ENCODE results near the gene ARRDC5.

ARRDC5 gene

GRCh38 chr19:4916292-4917082 lies 13.8 kb upstream of the ARRDC5 start:
- ATAC-seq (replicated peaks) (peak; percentile 77 to 80), DNase-seq (peak; percentile 30)
- Mint-ChIP-seq H3K27me3 (no peaks in the 10 kb centered on the region), H3K9me3 (no peaks in the 10 kb centered on the region), H3K27ac (peak overlapping the region; percentile 96), H3K4me3 (peak overlapping the region; percentile 94 to 99), H3K4me1 (peaks cover 33 to 59% of the 10 kb centered on the region in 2 donors), H3K36me3 (peaks cover 34 to 49% of the 10 kb centered on the region in 2 donors)

GRCh38 chr19:4914736-4915501 lies 12.2 kb upstream of the ARRDC5 start:
- H3K4me3 Mint-ChIP-seq = peak overlapping the region; percentile 94 to 99
- H3K4me1 Mint-ChIP-seq = peaks cover 40 to 69% of the 10 kb centered on the region in 2 donors
- DNase-seq (no peak), ATAC-seq (replicated peaks) (peak; percentile 35 to 45)
- H3K27me3 Mint-ChIP-seq = no peaks in the 10 kb centered on the region
- H3K36me3 Mint-ChIP-seq = peaks cover 32 to 43% of the 10 kb centered on the region in 2 donors
- H3K27ac Mint-ChIP-seq = peak overlapping the region; percentile 49
- no peaks in the 10 kb centered on the region for H3K9me3 Mint-ChIP-seq

- no peak overlapping the region for H3K27ac Mint-ChIP-seq
- peaks cover 40 to 69% of the 10 kb centered on the region in 2 donors for H3K4me1 Mint-ChIP-seq
- H3K27me3 Mint-ChIP-seq = no peaks in the 10 kb centered on the region
- H3K4me3 Mint-ChIP-seq = peak overlapping the region; percentile 94 to 99
- H3K9me3 Mint-ChIP-seq = no peaks in the 10 kb centered on the region
- DNase-seq (no peak), ATAC-seq (replicated peaks) (no peak)
- peaks cover 29 to 40% of the 10 kb centered on the region in 2 donors for H3K36me3 Mint-ChIP-seq
Observed at GRCh38 chr19:4913996-4914735, 11.5 kb upstream of the ARRDC5 start.

GRCh38 chr19:4911786-4912672 lies 9.3 kb upstream of the ARRDC5 start:
- DNase-seq = peak; percentile 43
- H3K27ac Mint-ChIP-seq = peak overlapping the region; percentile 60
- H3K4me3 Mint-ChIP-seq = peak overlapping the region; percentile 80 to 83
- H3K27me3 Mint-ChIP-seq = no peaks in the 10 kb centered on the region
- H3K4me1 Mint-ChIP-seq = peaks cover 46 to 74% of the 10 kb centered on the region in 2 donors
- H3K9me3 Mint-ChIP-seq = no peaks in the 10 kb centered on the region
- H3K36me3 Mint-ChIP-seq = peaks cover 29 to 38% of the 10 kb centered on the region in 2 donors
- peak; percentile 30 to 33 for ATAC-seq (replicated peaks)

GRCh38 chr19:4911314-4911713 lies 8.6 kb upstream of the ARRDC5 start:
- Mint-ChIP-seq H3K36me3 (peaks cover 25 to 33% of the 10 kb centered on the region in 2 donors), H3K4me3 (peak overlapping the region; percentile 83 to 84), H3K4me1 (peaks cover 42 to 69% of the 10 kb centered on the region in 2 donors), H3K27me3 (no peaks in the 10 kb centered on the region), H3K9me3 (no peaks in the 10 kb centered on the region), H3K27ac (peak overlapping the region; percentile 60)
- no peak for ATAC-seq (replicated peaks)
- DNase-seq = no peak

- peak overlapping the region; percentile 56 for H3K27ac Mint-ChIP-seq
- H3K4me1 Mint-ChIP-seq = peaks cover 43 to 68% of the 10 kb centered on the region in 2 donors
- H3K9me3 Mint-ChIP-seq = no peaks in the 10 kb centered on the region
- no peak for ATAC-seq (replicated peaks)
- DNase-seq = no peak
- H3K36me3 Mint-ChIP-seq = peaks cover 23 to 33% of the 10 kb centered on the region in 2 donors
- no peaks in the 10 kb centered on the region for H3K27me3 Mint-ChIP-seq
- peak overlapping the region; percentile 83 to 84 for H3K4me3 Mint-ChIP-seq
Observed at GRCh38 chr19:4910594-4911281, 8.0 kb upstream of the ARRDC5 start.

GRCh38 chr19:4909897-4910593 lies 7.3 kb upstream of the ARRDC5 start:
- ATAC-seq (replicated peaks) (peak; percentile 90 to 93), DNase-seq (peak; percentile 87)
- H3K36me3 Mint-ChIP-seq = peaks cover 23 to 28% of the 10 kb centered on the region in 2 donors
- peaks cover 42 to 61% of the 10 kb centered on the region in 2 donors for H3K4me1 Mint-ChIP-seq
- H3K9me3 Mint-ChIP-seq = no peaks in the 10 kb centered on the region
- H3K27ac Mint-ChIP-seq = peak overlapping the region; percentile 56
- peak overlapping the region; percentile 83 to 84 for H3K4me3 Mint-ChIP-seq
- no peaks in the 10 kb centered on the region for H3K27me3 Mint-ChIP-seq

- H3K4me1 Mint-ChIP-seq = peaks cover 35 to 54% of the 10 kb centered on the region in 2 donors
- ATAC-seq (replicated peaks) = peak; percentile 56 to 60
- peak within 1 kb of the TSS; percentile 83 to 84 for H3K4me3 Mint-ChIP-seq
- DNase-seq = peak; percentile 56
- peak within 1 kb of the TSS; percentile 81 for H3K27ac Mint-ChIP-seq
- peaks cover 20 to 21% of the 10 kb centered on the region in 2 donors for H3K36me3 Mint-ChIP-seq
- no peaks in the 10 kb centered on the region for H3K27me3 Mint-ChIP-seq
- H3K9me3 Mint-ChIP-seq = no peaks in the 10 kb centered on the region
Observed at GRCh38 chr19:4909156-4909896, 6.6 kb upstream of the ARRDC5 start, which contains the start of gene UHRF1. Gene UHRF1, plus strand, starts transcription at chr19:4909501. Its CDS starts 1,385 bp downstream, at chr19:4910886.

- H3K27ac Mint-ChIP-seq = no peak overlapping the region
- ATAC-seq (replicated peaks) = no peak
- DNase-seq = no peak
- no peaks in the 10 kb centered on the region for H3K9me3 Mint-ChIP-seq
- H3K36me3 Mint-ChIP-seq = peaks cover 15 to 16% of the 10 kb centered on the region in 2 donors
- H3K27me3 Mint-ChIP-seq = no peaks in the 10 kb centered on the region
- peak overlapping the region; percentile 73 to 83 for H3K4me3 Mint-ChIP-seq
- H3K4me1 Mint-ChIP-seq = peaks cover 30 to 48% of the 10 kb centered on the region in 2 donors
Observed at GRCh38 chr19:4908781-4909155, 6.1 kb upstream of the ARRDC5 start.

- Mint-ChIP-seq H3K27ac (no peak overlapping the region), H3K27me3 (no peaks in the 10 kb centered on the region), H3K9me3 (no peaks in the 10 kb centered on the region), H3K4me3 (peak overlapping the region; percentile 73 to 83), H3K36me3 (peaks cover 15 to 16% of the 10 kb centered on the region in 2 donors), H3K4me1 (peaks cover 30 to 44% of the 10 kb centered on the region in 2 donors)
- ATAC-seq (replicated peaks) = no peak
- no peak for DNase-seq
Observed at GRCh38 chr19:4908360-4908759, 5.7 kb upstream of the ARRDC5 start.

GRCh38 chr19:4906963-4907362 lies 4.3 kb upstream of the ARRDC5 start:
- H3K9me3 Mint-ChIP-seq = no peaks in the 10 kb centered on the region
- H3K36me3 Mint-ChIP-seq = peaks cover 10 to 11% of the 10 kb centered on the region in 2 donors
- ATAC-seq (replicated peaks) (no peak), DNase-seq (no peak)
- H3K4me1 Mint-ChIP-seq = peaks cover 21 to 39% of the 10 kb centered on the region in 2 donors
- H3K27ac Mint-ChIP-seq = no peak overlapping the region
- H3K27me3 Mint-ChIP-seq = no peaks in the 10 kb centered on the region
- no peak overlapping the region for H3K4me3 Mint-ChIP-seq

- H3K9me3 Mint-ChIP-seq = no peaks in the 10 kb centered on the region
- H3K4me3 Mint-ChIP-seq = no peak overlapping the region
- no peak for DNase-seq
- H3K36me3 Mint-ChIP-seq = peaks cover 4% of the 10 kb centered on the region in 2 donors
- H3K4me1 Mint-ChIP-seq = peaks cover 12 to 29% of the 10 kb centered on the region in 2 donors
- no peaks in the 10 kb centered on the region for H3K27me3 Mint-ChIP-seq
- H3K27ac Mint-ChIP-seq = no peak overlapping the region
- ATAC-seq (replicated peaks) = no peak
Observed at GRCh38 chr19:4904481-4904880, 1.8 kb upstream of the ARRDC5 start.

Data from stimulated activated naive B cell treated with anti-CD40 and anti-IgM and Interleukin-4, amounts not matched to agents 10 μg/mL and 1 μg/mL and 100 μg/mL, for 72 hours (primary cell).